ENCODE data around the gene RSBN1L. TPM values are rescaled to one million over a fixed set of nuclear protein-coding genes. Genes with fewer than 3 reads are reported as not detected.

The RSBN1L gene
- total and polyA plus RNA-seq, 11 donors: 4.0 to 12.1 (median 9.0) TPM

GRCh38 chr7:77667459-77668086 is 28.7 kb upstream of the RSBN1L start:
- DNase-seq (no peak), ATAC-seq (no peak)
- H3K36me3 ChIP-seq: peaks cover 0 to 32% (median 0%) of the 10 kb centered on the region in 9 donors
- no peak overlapping the region for H3K27ac ChIP-seq
- H3K4me1 ChIP-seq: peaks cover 0 to 7% (median 0%) of the 10 kb centered on the region in 12 donors
- H3K9me3 ChIP-seq: no peaks in the 10 kb centered on the region
- intact Hi-C loops (cut with DNase I): no loop called here
- H3K27me3 ChIP-seq: no peaks in the 10 kb centered on the region
- no peak for TF ChIP-seq POLR2A (IDR thresholded peaks at IDR 0.05)
- TF ChIP-seq CTCF (IDR thresholded peaks at IDR 0.05): no peak
- WGBS, 4 donors: 93 to 96% (median 95%) methylated on average over 6 of the region's 6 CpGs
- no peak overlapping the region for H3K4me3 ChIP-seq

GRCh38 chr7:77674878-77675277 is 21.4 kb upstream of the RSBN1L start:
- ATAC-seq (peak in 2 of 4 donors; percentile 31 to 59), DNase-seq (no peak)
- no peaks in the 10 kb centered on the region for H3K4me1 ChIP-seq
- 79 to 84% (median 80%) methylated on average over 5 of the region's 5 CpGs for WGBS, 4 donors
- TF ChIP-seq POLR2A (IDR thresholded peaks at IDR 0.05) (no peak), CTCF (IDR thresholded peaks at IDR 0.05) (no peak)
- no peaks in the 10 kb centered on the region for H3K9me3 ChIP-seq
- intact Hi-C loops (cut with DNase I): no loop called here
- no peaks in the 10 kb centered on the region for H3K27me3 ChIP-seq
- H3K27ac ChIP-seq: no peak overlapping the region
- H3K4me3 ChIP-seq: no peak overlapping the region
- H3K36me3 ChIP-seq: peaks cover 0 to 6% (median 0%) of the 10 kb centered on the region in 9 donors

GRCh38 chr7:77679608-77680007 is 16.7 kb upstream of the RSBN1L start:
- H3K27me3 ChIP-seq: no peaks in the 10 kb centered on the region
- H3K4me1 ChIP-seq: peaks cover 0 to 9% (median 3%) of the 10 kb centered on the region in 12 donors
- H3K9me3 ChIP-seq: no peaks in the 10 kb centered on the region
- intact Hi-C loops (cut with DNase I): no loop called here
- DNase-seq (no peak), ATAC-seq (no peak)
- H3K4me3 ChIP-seq: no peak overlapping the region
- peaks cover 0 to 24% (median 14%) of the 10 kb centered on the region in 9 donors for H3K36me3 ChIP-seq
- no peak for TF ChIP-seq POLR2A (IDR thresholded peaks at IDR 0.05)
- no peak for TF ChIP-seq CTCF (IDR thresholded peaks at IDR 0.05)
- H3K27ac ChIP-seq: no peak overlapping the region

GRCh38 chr7:77680266-77680665 is 16.0 kb upstream of the RSBN1L start:
- H3K27me3 ChIP-seq: no peaks in the 10 kb centered on the region
- ATAC-seq: no peak
- peaks cover 0 to 24% (median 14%) of the 10 kb centered on the region in 9 donors for H3K36me3 ChIP-seq
- no peak overlapping the region for H3K4me3 ChIP-seq
- peaks cover 0 to 14% (median 4%) of the 10 kb centered on the region in 12 donors for H3K4me1 ChIP-seq
- H3K27ac ChIP-seq: no peak overlapping the region
- 95 to 99% (median 97%) methylated on average over 7 of the region's 7 CpGs for WGBS, 4 donors
- H3K9me3 ChIP-seq: no peaks in the 10 kb centered on the region
- TF ChIP-seq CTCF (IDR thresholded peaks at IDR 0.05) (no peak), POLR2A (IDR thresholded peaks at IDR 0.05) (no peak)
- no peak for DNase-seq
- intact Hi-C loops (cut with DNase I): no loop called here
